OCI-LY1 (cell line): Measurements from ENCODE around the gene STK39.

Experiments
- H2AFZ ChIP-seq: fragments of 200-600 bp; sonication (generic), shearing (Covaris generic); 2 replicates; pipeline ENCODE4 v1.6.0; 2014; ENCODE audit warnings: antibody characterized with exemption, mild to moderate bottlenecking, low read length
- H3F3A ChIP-seq: fragments of 200-600 bp; sonication (generic), shearing (Covaris generic); 2 replicates; pipeline ENCODE4 v1.6.0; 2014; ENCODE audit warnings: mild to moderate bottlenecking, antibody characterized with exemption, low read length, moderate library complexity; ENCODE audit not compliant: insufficient read depth
- H3K27ac ChIP-seq: fragments of 200-600 bp; sonication (generic); 2 replicates; pipeline ENCODE4 v1.5.1; 2014; ENCODE audit warnings: low read length, mixed run types, mild to moderate bottlenecking, low read depth; ENCODE audit not compliant: poor library complexity, severe bottlenecking
- H3K27me3 ChIP-seq: fragments of 200-600 bp; sonication (generic); 2 replicates; pipeline ENCODE4 v1.6.0; 2014; ENCODE audit warnings: antibody characterized with exemption, mild to moderate bottlenecking, low read length, moderate library complexity; ENCODE audit not compliant: insufficient read depth
- H3K36me3 ChIP-seq: fragments of 200-600 bp; sonication (generic); 2 replicates; pipeline ENCODE4 v1.6.1; 2014; ENCODE audit warnings: mild to moderate bottlenecking, antibody characterized with exemption, low read length, moderate library complexity, mixed read lengths; ENCODE audit not compliant: insufficient read depth
- H3K4me1 ChIP-seq: fragments of 200-600 bp; sonication (generic); 2 replicates; pipeline ENCODE4 v1.5.1; 2014; ENCODE audit warnings: mild to moderate bottlenecking, low read length, moderate library complexity; ENCODE audit not compliant: insufficient read depth, severe bottlenecking
- H3K4me2 ChIP-seq: fragments of 200-600 bp; sonication (generic), shearing (Covaris generic); 2 replicates; pipeline ENCODE4 v1.6.1; 2014; ENCODE audit warnings: low read length
- H3K4me3 ChIP-seq: fragments of 200-600 bp; sonication (generic); 2 replicates; pipeline ENCODE4 v1.5.1; 2014; ENCODE audit warnings: low read length, low read depth, mild to moderate bottlenecking, mixed read lengths; ENCODE audit not compliant: poor library complexity, severe bottlenecking
- H3K79me2 ChIP-seq: fragments of 200-600 bp; shearing (Covaris generic); 2 replicates; pipeline ENCODE4 v1.6.1; 2016; ENCODE audit warnings: mixed run types, low read length, mixed read lengths; ENCODE audit not compliant: insufficient read depth
- H3K9ac ChIP-seq: fragments of 200-600 bp; sonication (generic), shearing (Covaris generic); 2 replicates; pipeline ENCODE4 v1.6.1; 2014; ENCODE audit warnings: mild to moderate bottlenecking, low read length, mixed read lengths
- H3K9me2 ChIP-seq: fragments of 200-600 bp; sonication (generic), shearing (Covaris generic); 2 replicates; pipeline ENCODE4 v1.6.1; 2014; ENCODE audit warnings: low read depth, mild to moderate bottlenecking, low read length, mixed read lengths
- H3K9me3 ChIP-seq: fragments of 200-600 bp; shearing (Covaris generic); 2 replicates; pipeline ENCODE4 v1.6.1; 2014; ENCODE audit warnings: low read length, mixed read lengths
- H4K20me1 ChIP-seq: fragments of 200-600 bp; sonication (generic), shearing (Covaris generic); 2 replicates; pipeline ENCODE4 v1.6.0; 2016; ENCODE audit warnings: mild to moderate bottlenecking, low read length; ENCODE audit not compliant: insufficient read depth
- EZH2 ChIP-seq: fragments of 200-600 bp; sonication (generic), shearing (Covaris generic); IDR thresholded peaks from 2 replicates; pipeline ENCODE4 v1.8.0; 2017; ENCODE audit warnings: borderline replicate concordance, mixed run types, mild to moderate bottlenecking, antibody characterized with exemption, low read length, moderate library complexity, mixed read lengths
- TF ChIP-seq, protein P1 (sequence below): fragments of 200-600 bp; sonication (generic), shearing (Covaris generic); IDR thresholded peaks from 2 replicates; pipeline ENCODE4 v1.5.1; 2017; ENCODE audit warnings: mild to moderate bottlenecking, antibody characterized with exemption, low read length, moderate library complexity, mixed read lengths

The STK39 gene

DNA sequence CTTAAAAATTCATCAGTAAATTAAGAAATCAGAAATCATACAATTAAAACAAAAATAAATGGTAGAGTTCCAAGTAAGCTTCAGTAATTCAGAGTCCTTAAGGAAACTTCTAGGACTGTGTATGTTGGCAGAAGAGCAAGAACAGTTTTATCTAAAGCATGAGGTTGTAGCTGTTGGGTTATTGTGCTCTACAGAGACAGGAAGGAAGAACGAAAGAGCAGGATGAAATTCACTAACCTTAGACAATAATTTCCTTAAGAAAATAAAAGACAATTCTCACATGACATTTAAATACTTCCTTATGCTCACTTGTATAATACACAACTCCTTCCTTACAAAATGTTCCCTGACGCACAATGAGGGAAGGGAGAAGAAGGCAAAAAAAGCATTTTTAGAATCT, 133.4 kb downstream of the STK39 start:
- H3K4me1 ChIP-seq = peaks cover 4% of the 10 kb centered on the region
- H3K79me2 ChIP-seq = no peaks in the 10 kb centered on the region
- H3K4me3 ChIP-seq = no peak overlapping the region
- H3K9me2 ChIP-seq = no peaks in the 10 kb centered on the region
- no peaks in the 10 kb centered on the region for H3K9me3 ChIP-seq
- no peaks in the 10 kb centered on the region for H3K27me3 ChIP-seq
- no peak overlapping the region for H3K4me2 ChIP-seq
- peaks cover 27% of the 10 kb centered on the region; the same call in 1 of the 2 replicates for H3K36me3 ChIP-seq
- H3K27ac ChIP-seq = no peak overlapping the region
- no peaks in the 10 kb centered on the region for H4K20me1 ChIP-seq
- H3F3A ChIP-seq = no peaks in the 10 kb centered on the region
- no peak overlapping the region for H2AFZ ChIP-seq
- TF ChIP-seq EZH2 = no peak
- TF ChIP-seq, protein P1, sequence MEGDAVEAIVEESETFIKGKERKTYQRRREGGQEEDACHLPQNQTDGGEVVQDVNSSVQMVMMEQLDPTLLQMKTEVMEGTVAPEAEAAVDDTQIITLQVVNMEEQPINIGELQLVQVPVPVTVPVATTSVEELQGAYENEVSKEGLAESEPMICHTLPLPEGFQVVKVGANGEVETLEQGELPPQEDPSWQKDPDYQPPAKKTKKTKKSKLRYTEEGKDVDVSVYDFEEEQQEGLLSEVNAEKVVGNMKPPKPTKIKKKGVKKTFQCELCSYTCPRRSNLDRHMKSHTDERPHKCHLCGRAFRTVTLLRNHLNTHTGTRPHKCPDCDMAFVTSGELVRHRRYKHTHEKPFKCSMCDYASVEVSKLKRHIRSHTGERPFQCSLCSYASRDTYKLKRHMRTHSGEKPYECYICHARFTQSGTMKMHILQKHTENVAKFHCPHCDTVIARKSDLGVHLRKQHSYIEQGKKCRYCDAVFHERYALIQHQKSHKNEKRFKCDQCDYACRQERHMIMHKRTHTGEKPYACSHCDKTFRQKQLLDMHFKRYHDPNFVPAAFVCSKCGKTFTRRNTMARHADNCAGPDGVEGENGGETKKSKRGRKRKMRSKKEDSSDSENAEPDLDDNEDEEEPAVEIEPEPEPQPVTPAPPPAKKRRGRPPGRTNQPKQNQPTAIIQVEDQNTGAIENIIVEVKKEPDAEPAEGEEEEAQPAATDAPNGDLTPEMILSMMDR = no peak
- no peak overlapping the region for H3K9ac ChIP-seq

DNA sequence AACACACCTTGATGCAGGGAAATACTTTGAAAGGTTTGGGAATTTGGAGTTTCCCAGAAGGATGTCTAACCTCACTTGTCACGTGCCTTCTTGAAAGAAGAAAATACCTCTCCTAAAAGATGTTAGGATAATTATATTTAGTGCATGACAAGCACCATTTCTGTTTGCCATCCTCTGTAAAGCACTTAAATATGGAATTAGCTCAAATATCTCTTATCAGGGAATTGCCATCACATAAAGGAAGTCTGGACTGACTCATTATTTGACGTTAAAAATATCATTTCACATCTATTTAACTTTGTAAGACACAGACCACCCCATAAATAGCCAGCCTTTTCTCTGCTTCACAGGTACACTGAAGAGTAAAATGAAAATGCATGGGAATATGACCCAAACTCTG, 140.1 kb downstream of the STK39 start:
- H3K9me3 ChIP-seq = no peaks in the 10 kb centered on the region
- no peaks in the 10 kb centered on the region for H3F3A ChIP-seq
- H2AFZ ChIP-seq = no peak overlapping the region
- H3K9ac ChIP-seq = no peak overlapping the region
- no peak overlapping the region for H3K4me2 ChIP-seq
- H3K27ac ChIP-seq = no peak overlapping the region
- H3K79me2 ChIP-seq = no peaks in the 10 kb centered on the region
- H3K27me3 ChIP-seq = no peaks in the 10 kb centered on the region
- no peaks in the 10 kb centered on the region for H3K4me1 ChIP-seq
- no peaks in the 10 kb centered on the region for H4K20me1 ChIP-seq
- no peaks in the 10 kb centered on the region for H3K9me2 ChIP-seq
- TF ChIP-seq, protein P1 = no peak
- TF ChIP-seq EZH2 = no peak
- H3K36me3 ChIP-seq = peaks cover 9% of the 10 kb centered on the region
- H3K4me3 ChIP-seq = no peak overlapping the region

DNA sequence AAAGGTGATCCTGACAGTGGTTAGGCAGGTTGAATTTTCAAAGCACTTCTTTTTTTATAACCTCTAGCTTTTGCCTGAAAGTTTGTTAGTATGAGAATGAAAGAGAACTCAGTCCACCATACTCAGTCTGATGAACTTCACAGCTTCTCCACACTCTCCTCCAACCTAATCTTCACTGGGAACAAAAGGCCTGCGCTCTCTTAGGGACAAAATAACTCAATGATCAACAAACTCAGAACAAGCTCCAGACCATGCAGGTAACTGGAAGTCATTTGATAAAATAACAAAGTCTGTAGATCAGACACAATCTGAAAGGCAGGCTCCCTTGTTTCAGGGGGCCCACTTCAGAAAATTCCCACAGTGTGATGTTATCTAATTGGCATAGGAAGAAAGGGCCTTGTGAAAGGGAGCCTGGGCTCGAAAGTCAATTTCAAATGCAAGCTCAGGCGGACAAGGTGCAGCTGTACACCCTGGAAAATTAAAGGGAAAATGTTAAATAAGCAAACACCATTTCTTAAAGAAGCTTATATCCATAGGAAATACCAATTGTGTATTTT, 142.2 kb downstream of the STK39 start:
- no peak overlapping the region for H3K9ac ChIP-seq
- H3K9me3 ChIP-seq = no peaks in the 10 kb centered on the region
- H4K20me1 ChIP-seq = no peaks in the 10 kb centered on the region
- no peak for TF ChIP-seq EZH2
- TF ChIP-seq, protein P1 = no peak
- no peaks in the 10 kb centered on the region for H3K79me2 ChIP-seq
- no peaks in the 10 kb centered on the region for H3K9me2 ChIP-seq
- H3K4me2 ChIP-seq = no peak overlapping the region
- H3F3A ChIP-seq = no peaks in the 10 kb centered on the region
- no peaks in the 10 kb centered on the region for H3K4me1 ChIP-seq
- peaks cover 15% of the 10 kb centered on the region for H3K36me3 ChIP-seq
- no peak overlapping the region for H2AFZ ChIP-seq
- H3K4me3 ChIP-seq = no peak overlapping the region
- H3K27me3 ChIP-seq = no peaks in the 10 kb centered on the region
- no peak overlapping the region for H3K27ac ChIP-seq
